GM19324 (cell line): ENCODE measurements around the gene KCNMA1.

Experiments used
- ATAC-seq: cut with Tn5 transposase; IDR thresholded peaks from one replicate; pipeline ENCODE4 v1.9.1; 2021; ENCODE audit warnings: mild to moderate bottlenecking, moderate library complexity; ENCODE audit not compliant: unreplicated experiment, low FRiP score

The KCNMA1 gene

GRCh38 chr10:76911184-76911583 is 726.4 kb downstream of the KCNMA1 start:
- no peak for ATAC-seq

DNA sequence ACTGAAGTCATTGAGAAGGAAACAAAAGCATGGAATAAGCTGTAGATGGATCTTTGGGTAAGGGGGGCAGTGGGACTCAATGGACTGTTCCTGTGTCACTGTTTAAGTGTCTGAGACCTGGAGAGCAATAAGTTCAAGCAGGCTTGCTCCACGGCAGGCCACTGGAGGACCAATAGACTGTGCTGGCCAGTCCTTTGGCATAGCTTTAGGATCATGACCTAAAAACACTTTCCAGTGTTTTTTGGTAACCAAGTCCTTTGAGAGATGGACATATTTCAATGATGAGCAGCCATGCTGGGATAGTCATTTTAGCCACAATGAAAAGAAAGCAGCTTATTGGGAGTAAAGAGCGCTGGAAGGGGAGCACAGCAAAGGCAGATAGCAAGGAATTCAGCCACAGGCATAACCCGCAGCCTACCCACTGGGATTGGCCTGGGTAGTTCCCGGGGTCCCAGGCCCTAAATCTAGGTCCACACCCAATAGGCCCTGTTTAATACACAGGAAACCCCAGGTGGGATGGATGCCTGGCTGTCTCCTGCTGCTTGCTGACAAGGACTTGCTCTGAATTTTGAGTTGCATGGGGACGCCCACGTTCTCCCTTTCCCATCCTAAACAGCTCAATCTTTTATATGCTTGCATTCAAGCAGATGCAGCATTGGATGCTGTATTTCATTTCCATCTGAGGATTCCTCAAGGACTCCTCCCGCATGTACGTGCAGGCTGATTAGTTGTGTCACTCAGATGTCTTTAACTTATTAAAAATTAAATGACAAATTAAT is 727.2 kb downstream of the KCNMA1 start:
- no peak for ATAC-seq

DNA sequence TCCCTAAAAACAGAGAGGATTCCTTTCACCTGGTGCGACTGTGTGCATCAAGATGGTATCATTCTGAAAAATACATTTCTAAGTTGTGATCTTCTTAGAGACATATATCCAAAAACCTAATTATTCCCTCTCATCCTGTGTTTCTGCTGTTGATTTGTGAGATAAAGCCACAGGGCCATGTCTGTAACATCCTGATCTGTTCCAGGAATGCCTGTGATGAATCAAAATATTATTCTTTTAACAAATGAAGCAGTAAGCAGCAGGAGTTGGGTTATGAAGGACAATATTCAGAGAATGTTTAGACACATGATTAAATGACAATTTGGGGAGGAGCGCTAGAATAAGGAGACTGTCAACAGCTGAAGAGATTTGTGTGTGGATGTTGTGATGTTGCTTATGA is 731.4 kb downstream of the KCNMA1 start:
- ATAC-seq = no peak

DNA sequence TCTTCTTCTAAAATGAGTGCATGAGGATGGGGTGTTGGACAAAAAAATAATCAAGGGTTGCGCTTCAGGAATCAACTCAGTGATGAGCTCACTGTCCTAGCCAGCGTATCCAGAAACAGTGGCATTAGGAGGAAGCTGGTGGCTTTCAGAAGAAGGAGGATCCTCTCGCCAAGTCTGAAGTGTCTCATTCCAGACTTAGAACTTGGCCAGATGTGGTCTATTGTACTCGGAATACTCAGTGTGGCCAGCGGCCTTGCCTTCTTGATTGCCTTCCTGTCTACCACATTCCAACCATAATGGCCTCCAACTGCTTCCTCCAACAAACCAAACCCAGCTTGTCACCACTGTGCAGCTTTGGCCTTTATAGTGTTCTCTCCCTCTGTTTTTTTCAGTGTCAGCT is 732.4 kb downstream of the KCNMA1 start:
- ATAC-seq = no peak

- ATAC-seq = no peak
These were observed 734.1 kb downstream of the KCNMA1 start for GRCh38 chr10:76903387-76903945.

- ATAC-seq = no peak
These were observed 734.7 kb downstream of the KCNMA1 start for GRCh38 chr10:76902949-76903348.

GRCh38 chr10:76901701-76902100 is 735.9 kb downstream of the KCNMA1 start:
- ATAC-seq = no peak

- no peak for ATAC-seq
These were observed 738.1 kb downstream of the KCNMA1 start for GRCh38 chr10:76899490-76899889.

DNA sequence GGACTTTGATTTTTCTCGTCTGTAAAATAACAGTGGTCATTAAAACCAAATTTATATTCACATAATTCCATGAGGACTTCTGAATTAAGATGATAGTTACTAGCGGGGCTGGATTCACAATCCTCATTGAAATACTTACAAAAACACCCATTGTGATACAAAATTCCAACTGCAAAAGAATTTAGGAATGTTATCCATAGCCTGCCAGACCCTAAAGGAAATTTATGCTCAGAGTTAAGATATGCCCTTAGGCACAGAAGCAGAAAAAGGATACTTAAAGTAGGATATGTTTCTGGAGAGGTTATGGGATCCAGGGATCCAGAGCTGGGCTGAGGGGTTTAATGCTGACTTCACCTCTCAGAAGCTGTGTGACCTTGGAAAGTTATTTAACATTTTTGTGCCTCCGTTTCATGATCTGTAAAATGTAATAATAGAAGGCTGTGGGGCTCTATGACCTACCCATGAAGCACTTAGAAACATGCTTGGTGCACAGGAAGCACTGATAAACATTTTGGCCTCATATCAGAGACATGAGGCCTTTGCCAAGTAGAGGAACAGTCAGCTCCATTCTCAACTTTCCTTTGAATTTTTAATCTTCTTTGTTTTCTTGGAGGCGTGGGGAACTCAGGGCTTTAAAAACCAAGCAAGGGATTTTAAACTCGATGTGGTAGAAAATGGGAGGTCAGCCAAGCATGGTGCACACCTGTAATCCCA is 744.7 kb downstream of the KCNMA1 start:
- no peak for ATAC-seq

GRCh38 chr10:76887223-76888010 is 750.2 kb downstream of the KCNMA1 start:
- no peak for ATAC-seq

DNA sequence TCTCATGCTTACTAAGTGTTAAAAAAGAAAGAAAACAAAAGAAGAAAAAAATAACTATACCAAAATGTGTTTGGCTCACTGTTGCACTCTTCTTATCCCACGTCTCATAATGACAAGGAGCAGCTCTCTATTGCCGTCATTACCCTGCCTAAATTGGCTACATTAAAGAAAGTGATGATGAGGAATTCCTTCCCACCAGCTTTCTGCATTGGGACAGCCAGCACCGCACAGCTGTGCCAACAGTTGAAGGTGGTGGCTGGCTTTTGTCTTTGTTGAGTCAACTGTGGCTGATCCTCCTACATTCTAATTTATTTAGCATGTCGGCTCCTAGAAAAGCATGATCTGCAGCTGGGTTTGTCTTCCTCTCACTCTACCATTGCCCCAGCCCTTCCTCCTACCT is 751.8 kb downstream of the KCNMA1 start:
- no peak for ATAC-seq

DNA sequence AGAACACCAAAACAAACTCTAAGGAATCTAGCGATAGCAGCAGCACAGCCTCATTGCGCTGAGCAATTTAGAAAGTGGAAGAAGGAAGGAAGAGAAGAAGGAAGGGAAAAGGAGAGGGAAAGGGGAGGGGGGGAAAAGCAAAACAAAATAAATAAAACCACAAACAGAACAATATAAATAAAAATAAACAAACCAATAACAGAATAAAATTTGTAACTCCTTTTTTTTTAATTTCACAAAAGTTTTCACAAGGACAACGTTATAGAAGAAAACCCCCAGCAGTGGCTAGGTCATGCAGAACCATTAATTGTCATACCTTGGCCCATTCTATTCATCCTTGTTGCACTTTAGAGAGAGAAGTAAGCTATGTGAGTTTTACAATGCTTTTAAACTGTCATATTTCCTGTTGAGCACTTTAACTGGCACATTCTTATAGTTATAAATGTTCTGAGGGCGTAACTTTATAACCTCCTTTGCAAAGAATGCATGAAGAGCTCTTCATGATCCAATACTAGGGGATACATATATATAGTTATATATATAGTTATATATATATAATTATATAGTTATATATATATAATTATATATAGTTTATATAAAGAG is 752.8 kb downstream of the KCNMA1 start:
- ATAC-seq = no peak

- ATAC-seq = no peak
These were observed 754.0 kb downstream of the KCNMA1 start for GRCh38 chr10:76883596-76883995.

- no peak for ATAC-seq
These were observed 754.8 kb downstream of the KCNMA1 start for GRCh38 chr10:76882796-76883195.

- peak; percentile 38 for ATAC-seq
These were observed 755.4 kb downstream of the KCNMA1 start for GRCh38 chr10:76882245-76882644.

- peak; percentile 55 for ATAC-seq
These were observed 756.0 kb downstream of the KCNMA1 start for GRCh38 chr10:76881477-76882220.

DNA sequence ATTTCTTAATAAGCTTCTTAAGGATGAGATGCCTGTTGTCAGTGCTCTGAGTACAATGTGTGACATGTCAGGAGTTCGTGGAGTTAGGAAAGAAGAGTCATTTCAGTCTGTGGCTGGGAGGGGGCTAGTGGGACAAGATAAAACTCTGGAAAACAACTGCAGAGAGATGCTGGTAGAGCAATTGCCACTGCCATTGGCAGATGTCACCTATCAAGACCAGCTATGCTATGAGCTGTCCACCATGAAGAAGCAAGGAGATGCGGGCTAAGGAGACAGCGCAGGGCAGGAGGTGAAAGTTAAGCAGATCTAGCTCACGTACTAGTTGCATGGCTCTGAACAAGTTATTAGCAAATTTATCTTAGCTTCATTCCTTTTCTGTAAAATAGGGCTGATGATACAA is 756.7 kb downstream of the KCNMA1 start:
- ATAC-seq = no peak

DNA sequence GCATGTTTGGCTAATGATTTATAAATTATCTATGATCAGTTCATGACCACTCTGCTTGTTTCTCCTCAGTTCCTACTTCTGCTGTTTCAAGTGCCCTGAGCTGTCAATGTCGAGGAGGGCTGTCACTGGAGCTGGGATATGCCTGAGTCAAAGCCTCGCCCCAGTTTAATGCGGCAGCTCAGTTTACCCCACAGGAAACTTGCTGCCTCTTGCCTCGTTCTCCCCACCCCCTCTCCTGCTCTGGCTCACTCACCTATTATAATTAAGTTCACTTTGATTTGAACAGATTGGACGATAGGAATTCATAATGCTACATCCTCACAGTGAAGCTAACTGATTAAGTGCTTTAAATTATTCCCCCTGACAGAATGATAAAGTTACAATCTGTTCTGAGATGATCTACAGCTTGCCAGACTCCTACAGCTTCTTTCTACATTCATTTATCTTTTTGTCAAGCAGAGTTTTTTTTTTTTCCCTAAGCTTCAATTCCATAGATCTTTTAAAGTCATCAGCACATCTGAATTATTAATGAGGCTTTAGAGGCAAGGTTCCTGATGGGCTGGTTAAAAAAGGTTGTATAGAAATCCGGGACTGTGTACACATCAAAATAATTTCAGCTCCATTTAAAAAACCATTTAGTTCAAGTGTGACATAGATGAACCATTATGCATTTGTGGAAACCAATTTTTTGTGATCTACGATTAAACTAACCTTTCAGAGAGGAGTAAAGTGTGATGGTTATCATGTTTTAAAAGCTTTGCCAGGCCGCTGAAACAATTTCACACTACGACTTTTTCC is 758.3 kb downstream of the KCNMA1 start:
- ATAC-seq = no peak

DNA sequence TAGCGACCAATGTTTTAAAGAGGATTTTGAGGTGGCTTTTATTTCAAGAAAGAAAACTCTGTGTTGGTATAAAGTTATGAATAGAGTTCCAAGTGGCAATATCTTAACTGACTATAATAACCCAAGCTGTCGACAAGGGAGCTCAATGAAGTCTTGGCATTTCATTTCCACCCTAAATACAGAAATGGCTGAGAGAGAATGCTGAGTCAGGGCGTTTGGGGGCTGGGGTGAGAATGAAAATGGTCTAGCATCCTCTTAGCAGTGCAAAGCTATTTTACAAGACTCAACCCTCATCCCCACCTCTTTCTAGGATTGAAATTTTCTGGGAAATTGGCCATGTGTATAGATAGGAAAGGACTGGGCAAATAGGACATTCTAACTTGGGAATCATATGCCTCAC is 759.1 kb downstream of the KCNMA1 start:
- no peak for ATAC-seq
